NCI-H774 (cell line): ENCODE results near the gene ERVFRD-1.
"Not testable (repeated sequence)": the region's sequence is repeated elsewhere in the genome, so short reads cannot be mapped to it uniquely, and the experiment has no call there.

Source experiments
- DNase-seq: peaks from one replicate; lab custom pipeline; 2025; lab: John Stamatoyannopoulos, UW

The ERVFRD-1 gene

DNA sequence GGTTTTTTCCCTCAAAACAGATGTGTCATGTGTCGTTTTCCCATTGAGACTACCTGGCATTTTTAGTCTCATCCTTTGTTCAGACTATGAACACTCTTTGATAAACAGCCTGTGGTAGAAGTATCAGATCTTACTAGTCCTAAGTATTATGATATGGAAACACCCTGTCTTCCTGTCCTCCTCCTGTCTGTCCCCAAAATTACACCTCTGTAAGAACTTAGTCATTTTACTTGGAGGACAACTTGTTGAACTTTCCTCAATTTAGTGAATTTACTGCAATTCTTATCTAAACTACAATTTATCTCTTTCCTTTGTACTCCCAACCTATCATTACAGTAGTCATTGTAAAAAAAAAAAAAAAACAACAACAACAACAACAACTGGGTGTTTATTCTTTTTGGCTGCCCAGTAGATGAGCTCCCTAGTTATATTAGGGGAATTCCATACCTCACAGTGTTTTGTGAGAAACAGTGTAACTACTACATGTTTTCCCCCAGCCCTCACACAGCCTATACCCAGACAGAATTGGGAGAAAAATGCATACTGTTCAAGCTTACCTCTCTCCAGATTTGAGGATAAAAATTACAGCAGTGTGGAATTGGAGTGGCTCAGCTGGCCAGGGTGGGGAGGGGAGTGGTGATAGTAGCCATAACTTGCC lies 18.5 kb upstream of the ERVFRD-1 start:
- no peak for DNase-seq

DNA sequence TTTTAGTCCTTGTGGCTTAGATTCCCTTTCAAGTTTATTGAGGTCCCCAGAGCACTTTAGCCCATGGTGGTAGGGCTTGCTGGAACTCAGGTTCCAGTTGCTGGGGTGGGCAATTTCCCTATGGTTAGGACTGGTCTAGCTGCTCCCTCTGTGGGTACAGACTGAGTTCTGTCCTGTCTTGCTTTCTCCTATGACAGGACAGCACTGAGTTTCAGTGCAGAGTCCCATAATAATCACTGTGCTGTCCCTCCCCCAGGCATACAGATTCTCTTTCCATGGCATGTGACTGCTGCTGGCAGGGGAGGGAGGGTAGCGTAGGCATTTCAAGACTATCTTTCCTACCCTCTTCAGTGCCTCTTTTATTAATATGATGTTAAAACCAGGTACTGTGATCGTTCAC lies 17.1 kb upstream of the ERVFRD-1 start:
- DNase-seq: no peak

- no peak for DNase-seq
Observed at GRCh38 chr6:11126876-11127275, 15.4 kb upstream of the ERVFRD-1 start.

GRCh38 chr6:11123978-11124377 lies 12.5 kb upstream of the ERVFRD-1 start:
- DNase-seq: no peak

DNA sequence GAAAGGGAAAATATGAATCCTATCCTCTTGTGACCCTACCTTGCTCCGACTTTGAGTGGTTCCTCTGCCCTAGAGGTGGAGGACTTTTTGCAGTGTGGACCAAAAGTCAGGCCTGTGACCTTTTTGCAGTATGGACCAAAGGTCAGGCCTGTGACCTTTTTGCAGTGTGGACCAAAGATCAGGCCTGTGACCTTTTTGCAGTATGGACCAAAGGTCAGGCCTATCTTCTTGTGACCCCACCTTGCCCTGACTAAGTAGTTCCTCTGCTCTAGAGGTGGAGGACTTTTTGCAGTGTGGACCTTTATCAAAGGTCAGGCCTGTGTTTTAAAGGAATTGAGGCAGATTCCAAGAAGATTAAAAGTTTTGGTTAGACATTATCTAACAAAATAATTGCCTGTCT lies 10.9 kb upstream of the ERVFRD-1 start:
- no peak for DNase-seq

DNA sequence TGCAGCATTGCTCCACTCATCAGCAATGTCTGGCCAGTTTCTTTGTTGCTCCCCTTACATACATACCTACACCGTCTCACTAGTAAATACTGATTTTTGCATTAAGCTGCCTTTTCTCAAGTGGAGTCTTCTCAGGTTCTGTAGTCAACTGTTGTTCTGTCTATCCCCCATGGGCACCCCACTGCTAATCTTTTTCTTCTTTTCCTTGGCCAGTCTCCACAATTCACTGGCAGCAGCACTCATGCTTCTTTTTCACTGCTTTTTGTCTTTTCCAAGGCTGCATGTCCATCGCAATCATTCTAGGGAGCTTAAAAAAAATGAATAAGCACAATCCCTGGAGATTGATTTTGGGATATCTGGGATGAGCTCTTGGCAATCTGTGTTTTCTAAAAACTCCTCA lies 10.3 kb upstream of the ERVFRD-1 start:
- DNase-seq: no peak

DNA sequence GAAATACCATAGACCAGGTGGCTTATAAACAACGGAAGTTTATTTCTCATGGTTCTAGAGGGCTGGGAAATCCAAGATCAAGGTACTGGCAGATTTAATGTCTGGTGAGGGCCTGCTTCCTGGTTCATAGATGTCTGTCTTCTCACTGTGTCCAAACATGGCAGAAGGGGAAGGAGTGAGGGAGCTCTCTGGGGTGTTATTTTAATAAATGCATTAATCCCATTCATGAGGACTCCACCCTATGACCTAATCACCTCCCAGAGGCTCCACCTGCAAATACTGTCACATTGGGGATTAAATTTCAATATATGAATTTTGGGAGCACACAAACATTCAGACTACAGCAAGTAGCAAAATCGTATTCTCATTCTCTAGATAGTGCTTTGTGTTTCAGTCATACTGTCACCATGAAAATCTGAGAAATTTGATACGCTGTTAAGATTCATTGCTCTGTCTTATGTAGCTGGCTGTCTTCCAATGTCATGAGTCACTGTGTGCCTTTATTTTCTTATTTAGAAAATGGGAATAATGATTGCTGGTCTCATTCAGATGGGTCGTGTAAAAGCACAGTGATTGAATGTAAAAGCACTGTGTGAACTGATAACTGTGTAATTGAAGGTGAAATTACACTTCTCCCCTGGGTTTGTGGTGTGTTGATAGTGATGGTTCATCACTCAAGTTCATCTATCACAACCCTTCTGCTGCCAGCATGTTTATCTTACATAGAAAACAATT lies 8.9 kb upstream of the ERVFRD-1 start:
- DNase-seq: no peak

GRCh38 chr6:11115808-11116536 lies 4.4 kb upstream of the ERVFRD-1 start:
- DNase-seq: not testable (repeated sequence)

- no peak for DNase-seq
Observed at GRCh38 chr6:11113038-11113437, 1.5 kb upstream of the ERVFRD-1 start.

- no peak for DNase-seq
Observed at GRCh38 chr6:11111769-11112437, 378 bp upstream of the ERVFRD-1 start.

GRCh38 chr6:11108726-11109125 lies 2.8 kb downstream of the ERVFRD-1 start:
- DNase-seq: no peak

DNA sequence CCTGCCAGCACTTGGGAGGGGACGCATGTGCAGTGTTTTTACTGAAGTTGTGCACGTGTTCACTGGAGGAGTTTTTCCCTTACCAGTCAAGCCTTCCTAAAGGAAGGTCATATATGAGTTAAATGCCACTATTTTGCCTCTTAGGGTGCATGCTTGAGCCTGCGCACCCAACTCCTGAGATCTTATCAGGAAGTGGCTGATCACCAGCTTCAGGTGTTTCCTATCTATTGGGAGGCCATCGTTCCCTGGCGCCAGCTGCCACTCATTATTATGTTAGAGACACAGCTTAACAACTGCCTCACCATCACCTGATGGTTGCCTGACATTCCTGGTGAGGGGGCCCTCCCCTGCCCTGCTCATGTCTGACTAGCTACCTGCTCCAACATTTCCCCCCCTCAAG lies 8.5 kb downstream of the ERVFRD-1 start:
- no peak for DNase-seq

GRCh38 chr6:11101417-11101816 lies 10.1 kb downstream of the ERVFRD-1 start:
- DNase-seq: no peak

GRCh38 chr6:11098004-11098403 lies 13.5 kb downstream of the ERVFRD-1 start:
- no peak for DNase-seq

GRCh38 chr6:11097476-11097875 lies 14.0 kb downstream of the ERVFRD-1 start:
- no peak for DNase-seq

GRCh38 chr6:11096109-11096508 lies 15.4 kb downstream of the ERVFRD-1 start:
- no peak for DNase-seq

DNA sequence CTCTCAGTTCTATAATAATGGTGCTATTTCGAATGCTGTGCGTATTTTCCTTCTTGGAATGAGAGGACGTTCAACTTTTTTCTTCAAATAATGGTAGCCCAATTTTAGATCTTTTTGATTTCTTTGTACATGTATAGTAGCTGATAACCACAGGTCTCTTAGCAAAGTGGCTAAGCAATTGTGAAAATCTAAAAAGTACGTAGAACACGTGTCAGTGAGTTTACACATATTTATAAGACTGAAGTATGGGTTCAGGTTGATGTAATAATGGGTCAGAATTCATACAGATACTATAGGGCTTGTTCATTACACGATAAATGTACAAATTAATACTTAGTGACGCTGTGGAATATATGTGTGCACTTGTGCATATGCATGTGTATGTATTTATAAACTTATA lies 16.6 kb downstream of the ERVFRD-1 start:
- no peak for DNase-seq

DNA sequence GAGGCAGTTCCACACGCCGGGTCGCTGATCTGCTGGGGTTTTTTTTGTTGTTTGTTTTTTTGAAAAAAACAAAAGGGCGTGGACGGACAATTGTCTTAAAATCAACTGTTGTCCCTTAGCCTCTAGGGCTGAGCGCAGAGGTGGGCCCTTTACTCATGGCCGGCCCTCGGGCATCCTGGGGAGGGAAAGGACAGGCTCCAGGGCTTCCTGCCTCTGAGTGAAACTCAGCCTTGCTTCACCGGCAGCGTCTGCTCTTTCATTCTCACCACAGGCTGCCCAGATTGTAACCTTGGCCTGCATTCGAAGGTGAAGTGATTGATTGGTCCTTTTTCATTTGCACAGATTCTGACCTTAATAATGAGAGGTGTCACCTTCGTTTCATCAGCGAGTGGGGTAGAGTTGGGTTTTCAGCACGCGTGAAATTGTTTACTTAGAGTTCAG lies 17.1 kb downstream of the ERVFRD-1 start:
- no peak for DNase-seq

DNA sequence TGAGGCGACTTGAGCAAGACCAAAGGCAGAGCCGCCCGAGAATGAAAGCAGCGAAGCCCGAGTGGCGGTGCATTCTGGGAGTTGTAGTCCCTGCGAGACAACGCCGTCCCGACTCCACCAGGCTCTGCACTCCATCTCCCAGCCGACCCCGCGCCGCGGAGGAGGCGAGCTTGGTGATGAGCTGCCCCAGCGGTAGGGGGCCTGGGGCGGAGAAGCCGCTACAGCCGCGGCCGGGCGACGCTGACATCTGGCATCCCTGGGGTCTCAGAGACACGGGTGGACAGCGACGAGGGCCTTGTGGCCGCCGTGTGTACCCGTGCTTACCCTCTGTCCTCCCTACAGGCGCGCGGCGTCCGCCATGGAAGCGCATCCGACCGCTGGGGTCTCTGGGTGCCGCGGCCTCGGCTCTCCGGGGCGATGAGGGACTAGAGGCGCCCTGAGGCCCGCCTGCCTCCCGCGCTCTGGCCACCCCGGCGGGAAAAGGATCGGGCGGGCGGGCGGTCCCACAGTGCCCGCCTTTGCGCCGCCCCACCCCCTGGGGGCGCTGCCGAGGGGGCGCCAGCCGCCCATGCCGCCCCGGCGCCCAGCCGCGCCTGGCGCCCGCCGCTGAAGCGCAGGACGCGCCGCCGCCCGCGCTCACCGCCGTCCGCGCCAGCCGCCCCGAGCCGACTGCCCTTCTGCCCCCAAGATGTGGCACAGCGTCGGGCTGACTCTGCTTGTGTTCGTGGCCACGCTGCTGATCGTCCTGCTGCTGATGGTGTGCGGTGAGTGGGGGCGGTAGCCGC lies 17.7 kb downstream of the ERVFRD-1 start, which contains the start of gene SMIM13:
TSS of gene SMIM13 (plus strand) at position 209 of the 785 bp plus-strand sequence. CDS start at position 689, 480 bp downstream.
- DNase-seq: peak; percentile 95

DNA sequence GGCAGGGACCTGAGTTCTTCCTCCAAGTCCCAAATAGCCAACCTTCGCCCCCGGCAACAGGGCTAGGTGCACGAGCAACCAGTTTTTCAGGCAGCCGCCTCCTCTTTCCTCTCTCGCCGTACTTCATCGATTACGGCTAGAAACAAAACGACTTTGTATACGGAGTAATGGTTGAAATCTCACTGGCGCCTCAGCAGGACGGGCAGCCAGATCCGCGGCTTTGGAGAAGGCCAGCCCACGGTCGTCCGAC lies 18.2 kb downstream of the ERVFRD-1 start:
- no peak for DNase-seq

- DNase-seq: no peak
Observed at GRCh38 chr6:11092668-11093375, 18.7 kb downstream of the ERVFRD-1 start.
